K562 (cell line): ENCODE results near the gene PRSS50. TPM values are rescaled to one million over a fixed set of nuclear protein-coding genes. Genes with fewer than 3 reads are reported as not detected.

Experiments used
- ATAC-seq: fragments of 200-7000 bp; cut with Tn5 transposase; 3 replicates; pipeline ENCODE4 v1.9.1; 2020; ENCODE audit warnings: moderate library complexity
- BruUV-seq: library from RNA; stranded (reverse); fragments of 400-500 nt; replicated peaks from 2 replicates; lab custom pipeline; 2021; lab: Mats Ljungman, UMichigan
- CTCF ChIA-PET: fragments of 300-600 bp; formaldehyde crosslinking; extraction: SDS; loops from one replicate; lab custom pipeline; 2021; ENCODE audit warnings: low intra/inter-chr PET ratio; lab: Yijun Ruan, JAX
- POLR2A ChIA-PET: fragments of 300-600, 350-650 bp; sonication (Branson Sonifier 250); formaldehyde crosslinking; extraction: SDS; loops from one replicate; lab custom pipeline; 2021; ENCODE audit warnings: antibody characterized with exemption, inconsistent platforms; lab: Yijun Ruan, JAX
- DNase-seq, 4 experiments: peaks; one replicate each; pipeline versions ENCODE4 v3.0.0 to v3.0.0-alpha.2; 2011 to 2018; ENCODE audit warnings: low spot score in 3 of 4, mixed read lengths in 3 of 4; ENCODE audit errors: extremely low read depth in 1 of 4
- FAIRE-seq: peaks from 2 replicates; lab custom pipeline; 2011; peaks lifted over from hg19 to GRCh38; lab: Jason Lieb, UNC
- H2AFZ ChIP-seq: 2 replicates; pipeline ENCODE4 v1.6.0; 2011; ENCODE audit warnings: low read depth, low read length, control low read depth, inconsistent platforms
- H3K27ac ChIP-seq: fragments of 200-600 bp; 3 replicates; pipeline ENCODE4 v1.8.0; 2011; ENCODE audit warnings: low read depth, mild to moderate bottlenecking, control low read depth, inconsistent platforms, low read length, moderate library complexity, mixed read lengths; ENCODE audit errors: extremely low read depth
- H3K27me3 ChIP-seq, 2 experiments: fragments of 300-600 bp in 1 of 2; 2 replicates in 1 of 2; 3 replicates in 1 of 2; pipeline versions ENCODE4 v1.6.0 to v1.8.0; 2011; ENCODE audit warnings: inconsistent platforms in 2 of 2, low read length in 2 of 2, mild to moderate bottlenecking in 1 of 2, mixed read lengths in 1 of 2, moderate library complexity in 1 of 2; ENCODE audit not compliant: control insufficient read depth in 2 of 2, insufficient read depth in 2 of 2
- H3K36me3 ChIP-seq: fragments of 300-600 bp; 3 replicates; pipeline ENCODE4 v1.8.0; 2011; ENCODE audit warnings: mild to moderate bottlenecking, low read length, inconsistent platforms; ENCODE audit not compliant: control insufficient read depth, insufficient read depth
- H3K4me1 ChIP-seq, 2 experiments: fragments of 200-600 bp in 1 of 2; replicated peaks in 1 of 2; 2 replicates in 1 of 2; 3 replicates in 1 of 2; pipeline versions ENCODE4 v1.5.1 to v1.8.0; 2011; ENCODE audit warnings: inconsistent platforms in 2 of 2, low read length in 2 of 2, mild to moderate bottlenecking in 1 of 2, mixed read lengths in 1 of 2, moderate library complexity in 1 of 2; ENCODE audit not compliant: control insufficient read depth in 2 of 2, insufficient read depth in 2 of 2
- H3K4me2 ChIP-seq: 2 replicates; pipeline ENCODE4 v1.6.1; 2011; ENCODE audit warnings: low read length, control low read depth, inconsistent platforms, mixed read lengths; ENCODE audit not compliant: insufficient read depth
- H3K4me3 ChIP-seq: fragments of 200-600 bp; sonication (generic), shearing (Covaris generic); 2 replicates; pipeline ENCODE4 v1.5.1; 2016; ENCODE audit warnings: control low read depth, inconsistent platforms
- H3K79me2 ChIP-seq: fragments of 200-600 bp; 3 replicates; pipeline ENCODE4 v1.8.0; 2011; ENCODE audit warnings: low read length, inconsistent platforms; ENCODE audit not compliant: control insufficient read depth, insufficient read depth
- H3K9ac ChIP-seq, 2 experiments: 2 replicates each; pipeline versions ENCODE4 v1.6.0 to v1.6.1; 2011; ENCODE audit warnings: low read depth in 2 of 2, low read length in 2 of 2, control low read depth in 1 of 2, inconsistent platforms in 1 of 2, mild to moderate bottlenecking in 1 of 2, mixed read lengths in 1 of 2; ENCODE audit not compliant: insufficient read depth in 1 of 2
- H3K9me1 ChIP-seq: one replicate; pipeline ENCODE4 v1.6.0; 2011; ENCODE audit warnings: inconsistent platforms, mild to moderate bottlenecking, low read length, moderate library complexity; ENCODE audit not compliant: control insufficient read depth, insufficient read depth
- H3K9me3 ChIP-seq: replicated peaks from 2 replicates; pipeline ENCODE4 v1.5.1; 2011; ENCODE audit warnings: low read depth, low read length, inconsistent platforms; ENCODE audit not compliant: control insufficient read depth, insufficient read depth
- H4K20me1 ChIP-seq: replicated peaks from 2 replicates; pipeline ENCODE4 v1.6.1; 2011; ENCODE audit warnings: low read length, inconsistent platforms, mixed read lengths; ENCODE audit not compliant: control insufficient read depth, insufficient read depth
- BHLHE40 ChIP-seq: IDR thresholded peaks from 2 replicates; pipeline ENCODE4 v1.6.1; 2011; ENCODE audit warnings: low read length, improper control_type of control experiment
- COPS2 ChIP-seq: fragments of 450-650 bp; conservative IDR thresholded peaks from 2 replicates; pipeline ENCODE4 v1.6.1; 2016; ENCODE audit warnings: mild to moderate bottlenecking, moderate library complexity
- GABPA ChIP-seq: fragments of 200-800 bp; sonication (Bioruptor generic); conservative IDR thresholded peaks from 2 replicates; pipeline ENCODE4 v1.6.1; 2016; ENCODE audit warnings: low read depth, missing genetic modification characterization, missing compliant biosample characterization
- JUND ChIP-seq, 2 experiments: IDR thresholded peaks; 2 replicates in 1 of 2; 3 replicates in 1 of 2; pipeline ENCODE4 v1.6.1; 2011; ENCODE audit warnings: borderline replicate concordance in 2 of 2, low read depth in 2 of 2, low read length in 2 of 2, improper control_type of control experiment in 1 of 2, missing biosample characterization in 1 of 2, missing genetic modification characterization in 1 of 2, missing genetic modification reagents in 1 of 2
- NFIC ChIP-seq: fragments of 450-650 bp; IDR thresholded peaks from 2 replicates; pipeline ENCODE4 v1.6.1; 2017; ENCODE audit warnings: mild to moderate bottlenecking, inconsistent platforms
- NFIX ChIP-seq: fragments of 250-450 bp; sonication (Bioruptor Pico); IDR thresholded peaks from 2 replicates; pipeline ENCODE4 v1.4.0; 2020; ENCODE audit warnings: low read depth, mild to moderate bottlenecking, moderate library complexity
- ZBTB40 ChIP-seq, 2 experiments: fragments of 450-650 bp in 1 of 2; sonication (generic) in 1 of 2; formaldehyde crosslinking in 1 of 2; IDR thresholded peaks; 2 replicates each; pipeline versions ENCODE4 v1.7.1 to v1.9.0; 2016 to 2022; ENCODE audit warnings: inconsistent platforms in 1 of 2, mild to moderate bottlenecking in 1 of 2, missing genetic modification reagents in 1 of 2
- ZFP36 ChIP-seq: fragments of 150-350 bp; IDR thresholded peaks from 2 replicates; pipeline ENCODE4 v1.6.1; 2018; ENCODE audit warnings: low read length, low read depth; ENCODE audit not compliant: partially characterized antibody
- ZNF239 ChIP-seq: fragments of 250-450 bp; sonication (Bioruptor Pico); IDR thresholded peaks from 2 replicates; pipeline ENCODE4 v1.4.0; 2020; ENCODE audit warnings: mild to moderate bottlenecking
- WGBS: fragments of 100-300 bp; shearing (Covaris generic); methylation state at CpG from one replicate; pipeline ENCODE4 v1.1.6; 2016; ENCODE audit warnings: low coverage, mixed read lengths; ENCODE audit not compliant: insufficient coverage; ENCODE audit errors: missing lambda C conversion rate; 5-methylcytosine and 5-hydroxymethylcytosine counted together
- in situ Hi-C: fragments of 300-500 bp; cut with MboI; formaldehyde crosslinking; loops from 4 replicates; pipeline ENCODE4 v1.15.0; 2018; ENCODE audit warnings: inconsistent platforms, mixed read lengths
- intact Hi-C: fragments of 100-400 bp; cut with micrococcal nuclease; formaldehyde crosslinking; loops from 2 replicates; pipeline ENCODE4 v1.14.2; 2022
- polyA plus RNA-seq, 8 experiments: library from polyadenylated mRNA; depleted of rRNA in 4 of 8; stranded (reverse) in 5 of 8; unstranded in 3 of 8; fragments of >200 nt; fragmentation: Nextera tagmentation in 2 of 8; fragmentation: Illumina TruSeq in 1 of 8; extraction: Ambion mirVana in 2 of 8; extraction: Trizol in 1 of 8; gene quantifications; 2 replicates each; pipeline versions ENCODE4 v1.2.1 to v1.2.3, GENCODE V29; 2011 to 2014; ENCODE audit warnings: inconsistent platforms in 1 of 8, missing spikeins in 1 of 8
- total RNA-seq, 7 experiments: library from RNA; depleted of rRNA in 6 of 7; stranded (reverse); fragments of >200 nt in 6 of 7; fragmentation: Illumina TruSeq in 2 of 7; extraction: Trizol in 2 of 7; gene quantifications; 2 replicates each; pipeline versions ENCODE4 v1.2.1 to v1.2.3, GENCODE V29; 2011 to 2021; ENCODE audit warnings: low replicate concordance in 1 of 7

PRSS50 gene
- total and polyA plus RNA-seq, 9 of the 15 experiments (the other 6 are each of a cell fraction or from before 2014, with no cell fraction given): 0.01 TPM; not detected in 8

DNA sequence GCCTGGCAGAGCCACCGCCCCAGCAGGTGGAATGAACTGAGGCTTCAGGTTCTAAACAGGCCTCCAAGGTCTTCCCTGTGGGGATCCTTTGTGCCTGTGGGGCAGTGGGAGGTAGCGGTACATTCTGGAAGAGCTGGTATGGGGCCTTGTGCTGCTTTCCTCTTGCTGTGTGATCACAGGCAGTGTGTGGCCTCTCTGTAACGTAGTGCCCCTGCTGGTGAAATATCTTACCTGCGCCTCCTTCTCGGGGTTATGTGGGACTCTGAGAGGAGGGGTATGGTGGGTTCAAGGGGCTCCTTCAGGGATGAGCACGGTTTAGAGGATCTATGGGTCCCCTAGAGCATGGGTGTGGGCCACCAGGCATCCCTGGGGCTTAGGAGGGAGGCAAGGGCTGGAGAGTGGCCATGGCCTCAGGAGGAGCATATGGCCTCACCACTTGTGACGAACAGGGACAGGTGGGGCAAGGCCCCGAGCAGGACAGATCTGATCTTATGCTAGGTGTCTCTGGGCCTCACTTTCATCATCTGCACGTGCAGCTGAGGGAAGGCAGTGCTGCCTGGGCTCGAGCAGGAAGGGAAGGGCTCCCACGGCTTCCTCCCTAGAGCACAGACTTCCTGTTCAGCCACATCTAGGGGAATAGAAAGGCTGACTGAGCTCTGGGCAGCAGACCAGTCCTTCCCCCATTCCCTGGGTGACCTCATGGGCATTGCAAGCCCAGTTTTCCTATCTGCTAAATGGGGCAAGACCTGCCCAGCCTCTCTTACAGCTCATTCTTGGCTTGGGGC lies 22.3 kb downstream of the PRSS50 start:
- intact Hi-C loops: no loop called here
- H3K9ac ChIP-seq: no peak overlapping the region
- TF ChIP-seq JUND (IDR thresholded peaks at IDR 0.05; ENCODE audit: borderline replicate concordance, low read depth, low read length) (0 out of 2 replicates have a peak, but pooled peaks have one; percentile 17), JUND (tag; IDR thresholded peaks at IDR 0.05; ENCODE audit: borderline replicate concordance, low read depth, low read length) (no peak), NFIX (CRISPR knock-in tag) (0 out of 2 replicates have a peak, but pooled peaks have one; percentile 64), GABPA (tag) (peak; percentile 56), BHLHE40 (peak; percentile 79), ZNF239 (no peak), ZBTB40 (IDR thresholded peaks at IDR 0.05) (0 out of 2 replicates have a peak, but pooled peaks have one; percentile 22), ZBTB40 (CRISPR knock-in tag; IDR thresholded peaks at IDR 0.05) (no peak), NFIC (peak; percentile 92; the same call in 1 of the 2 replicates), ZFP36 (peak; percentile 47), COPS2 (no peak)

More for the DNA sequence above, 22.3 kb downstream of the PRSS50 start:
- H3K4me2 ChIP-seq: no peak overlapping the region
- H3K4me1 ChIP-seq: peaks cover 0 to 27% of the 10 kb centered on the region in 2 experiments; a peak in 2 of 5 replicates
- 35% methylated on average over 11 of the region's 11 CpGs for WGBS
- FAIRE-seq: peak; percentile 61
- no peaks in the 10 kb centered on the region for H3K79me2 ChIP-seq
- ChIA-PET POLR2A (interaction anchor here (0.6 to 2.6 kb wide), 3 partner anchors 12 to 335 kb away, joined by 3 to 11 read pairs (median 3); no protein-coding TSS in a partner anchor), CTCF (interaction anchor here (0.7 to 1.1 kb wide), 3 partner anchors 200 to 291 kb away, joined by 3 to 4 read pairs (median 3); no protein-coding TSS in a partner anchor)
- no peaks in the 10 kb centered on the region for H3K36me3 ChIP-seq
- H3K27me3 ChIP-seq: peaks cover 12 to 39% of the 10 kb centered on the region in 2 experiments
- no peak overlapping the region for H3K4me3 ChIP-seq
- peak; percentile 51 to 62 (median 56) for DNase-seq
- no peaks in the 10 kb centered on the region for H3K9me3 ChIP-seq
- ATAC-seq: peak; percentile 69
- no TSS peak for BruUV-seq
- in situ Hi-C loops: no loop called here
- H4K20me1 ChIP-seq: peaks cover 3% of the 10 kb centered on the region
- no peak overlapping the region for H2AFZ ChIP-seq
- H3K9me1 ChIP-seq: no peaks in the 10 kb centered on the region
- H3K27ac ChIP-seq: no peak overlapping the region
